Mesothelial cell of epicardium (in vitro differentiated cells): ENCODE results near the gene FILIP1L. TPM values are rescaled to one million over a fixed set of nuclear protein-coding genes. Genes with fewer than 3 reads are reported as not detected.

Experiments
- DNase-seq, 2 experiments: peaks; one replicate each; pipeline ENCODE4 v3.0.0; 2021; ENCODE audit warnings: low spot score in 2 of 2; ENCODE audit not compliant: unreplicated experiment in 2 of 2
- H3K27ac Mint-ChIP-seq: 2 replicates; pipeline ENCODE4 v1.8.0; 2021; ENCODE audit warnings: mixed read lengths
- H3K27me3 Mint-ChIP-seq: 2 replicates; pipeline ENCODE4 v1.8.0; 2021; ENCODE audit warnings: low read depth, mixed read lengths
- H3K36me3 Mint-ChIP-seq: 2 replicates; pipeline ENCODE4 v1.8.0; 2021; ENCODE audit warnings: mixed read lengths
- H3K4me1 Mint-ChIP-seq: 2 replicates; pipeline ENCODE4 v1.8.0; 2021; ENCODE audit warnings: mixed read lengths
- H3K4me3 Mint-ChIP-seq: 2 replicates; pipeline ENCODE4 v1.8.0; 2021; ENCODE audit warnings: mild to moderate bottlenecking, moderate library complexity, mixed read lengths
- H3K9me3 Mint-ChIP-seq: 2 replicates; pipeline ENCODE4 v1.8.0; 2021; ENCODE audit warnings: mixed read lengths
- CTCF ChIP-seq: fragments of 200-600 bp; sonication (generic); IDR thresholded peaks from one replicate; pipeline ENCODE4 v1.5.0; 2021; ENCODE audit warnings: antibody characterized with exemption; ENCODE audit not compliant: unreplicated experiment
- total RNA-seq: library from RNA; stranded (reverse); gene quantifications from 3 replicates; pipeline ENCODE4 v1.2.1, GENCODE V29; 2021

Gene FILIP1L
- total RNA-seq, 1 donor from 2014 or later, result 15.7 TPM

GRCh38 chr3:99891610-99892285 lies 222.6 kb downstream of the FILIP1L start:
- no peak for TF ChIP-seq CTCF
- Mint-ChIP-seq H3K9me3 (peaks cover 13% of the 10 kb centered on the region), H3K36me3 (peaks cover 4% of the 10 kb centered on the region), H3K4me1 (peaks cover 12% of the 10 kb centered on the region), H3K27me3 (no peaks in the 10 kb centered on the region), H3K27ac (no peak overlapping the region), H3K4me3 (no peak overlapping the region)
- no peak for DNase-seq

- H3K27me3 Mint-ChIP-seq, result no peaks in the 10 kb centered on the region
- TF ChIP-seq CTCF, result no peak
- H3K36me3 Mint-ChIP-seq, result peaks cover 4% of the 10 kb centered on the region
- peaks cover 16% of the 10 kb centered on the region for H3K9me3 Mint-ChIP-seq
- no peak overlapping the region for H3K27ac Mint-ChIP-seq
- no peak overlapping the region for H3K4me3 Mint-ChIP-seq
- DNase-seq, result no peak
- H3K4me1 Mint-ChIP-seq, result peaks cover 22% of the 10 kb centered on the region
Observed at GRCh38 chr3:99885851-99886250, 228.4 kb downstream of the FILIP1L start.

DNA sequence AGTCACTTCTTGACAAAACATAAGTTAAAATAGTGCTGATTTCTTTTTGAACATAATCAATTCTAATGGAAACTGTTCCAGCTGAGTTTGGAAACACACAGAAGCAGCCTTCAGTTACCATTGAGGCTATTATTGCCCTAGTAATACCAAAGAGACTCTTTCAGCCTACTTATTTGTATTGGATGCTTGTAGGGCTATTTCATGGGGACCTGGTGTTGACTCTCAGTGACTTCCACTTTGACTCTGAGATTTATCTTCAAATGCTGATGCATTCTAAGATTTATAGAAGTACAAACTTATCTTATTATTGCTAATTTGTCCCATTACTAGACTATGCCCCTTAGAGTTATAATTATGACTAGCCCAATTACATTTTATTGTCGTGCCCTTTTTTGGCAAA lies 229.2 kb downstream of the FILIP1L start:
- no peaks in the 10 kb centered on the region for H3K27me3 Mint-ChIP-seq
- H3K4me1 Mint-ChIP-seq, result peaks cover 22% of the 10 kb centered on the region
- TF ChIP-seq CTCF, result no peak
- H3K27ac Mint-ChIP-seq, result no peak overlapping the region
- no peak for DNase-seq
- peaks cover 11% of the 10 kb centered on the region for H3K9me3 Mint-ChIP-seq
- H3K36me3 Mint-ChIP-seq, result peaks cover 2% of the 10 kb centered on the region
- H3K4me3 Mint-ChIP-seq, result no peak overlapping the region

DNA sequence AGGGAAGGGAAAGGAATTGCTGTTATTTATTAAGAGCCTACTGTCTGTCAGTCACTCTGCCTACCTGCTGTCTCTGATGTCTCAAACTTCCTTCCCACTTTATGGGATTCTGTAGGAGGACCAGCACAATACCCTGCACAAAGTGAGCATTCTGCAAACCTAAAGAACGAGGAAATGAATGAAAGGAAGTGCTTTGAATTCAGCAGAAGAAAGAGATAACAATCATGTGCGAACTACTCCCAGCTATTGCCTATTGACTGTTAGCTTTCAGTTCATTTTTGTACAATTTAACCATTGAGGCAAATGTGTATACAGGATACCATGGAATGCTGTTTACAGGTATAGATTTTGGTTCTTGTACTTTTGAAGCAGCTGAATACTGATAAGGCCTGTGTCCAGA lies 229.8 kb downstream of the FILIP1L start:
- H3K9me3 Mint-ChIP-seq, result peaks cover 4% of the 10 kb centered on the region
- no peak for DNase-seq
- peaks cover 22% of the 10 kb centered on the region for H3K4me1 Mint-ChIP-seq
- H3K27me3 Mint-ChIP-seq, result no peaks in the 10 kb centered on the region
- H3K4me3 Mint-ChIP-seq, result no peak overlapping the region
- TF ChIP-seq CTCF, result no peak
- H3K36me3 Mint-ChIP-seq, result no peaks in the 10 kb centered on the region
- H3K27ac Mint-ChIP-seq, result no peak overlapping the region

- Mint-ChIP-seq H3K9me3 (peaks cover 3% of the 10 kb centered on the region), H3K27ac (no peak overlapping the region), H3K36me3 (no peaks in the 10 kb centered on the region), H3K27me3 (no peaks in the 10 kb centered on the region), H3K4me1 (peaks cover 22% of the 10 kb centered on the region), H3K4me3 (no peak overlapping the region)
- TF ChIP-seq CTCF, result no peak
- DNase-seq, result no peak
Observed at GRCh38 chr3:99883693-99884092, 230.6 kb downstream of the FILIP1L start.

GRCh38 chr3:99883138-99883461 lies 231.2 kb downstream of the FILIP1L start:
- TF ChIP-seq CTCF, result no peak
- H3K27ac Mint-ChIP-seq, result no peak overlapping the region
- no peak for DNase-seq
- H3K36me3 Mint-ChIP-seq, result no peaks in the 10 kb centered on the region
- H3K4me3 Mint-ChIP-seq, result no peak overlapping the region
- peaks cover 22% of the 10 kb centered on the region for H3K4me1 Mint-ChIP-seq
- peaks cover 3% of the 10 kb centered on the region for H3K9me3 Mint-ChIP-seq
- H3K27me3 Mint-ChIP-seq, result no peaks in the 10 kb centered on the region
